ES-I3 (cell line): Measurements from ENCODE around the gene FNDC3A.

Source experiments
- H3K36me3 ChIP-seq: 2 replicates; pipeline ENCODE4 v1.6.1; 2013; ENCODE audit warnings: mild to moderate bottlenecking, low read length, control low read depth, moderate library complexity; ENCODE audit not compliant: insufficient read depth
- H3K4me1 ChIP-seq: 2 replicates; pipeline ENCODE4 v1.6.1; 2013; ENCODE audit warnings: mild to moderate bottlenecking, control low read depth, low read length; ENCODE audit not compliant: insufficient read depth
- H3K9ac ChIP-seq: 2 replicates; pipeline ENCODE4 v1.6.1; 2013; ENCODE audit warnings: low read depth, mild to moderate bottlenecking, low read length, moderate library complexity
- H3K9me3 ChIP-seq: 2 replicates; pipeline ENCODE4 v1.6.1; 2013; ENCODE audit warnings: mild to moderate bottlenecking, low read length, moderate library complexity; ENCODE audit not compliant: control insufficient read depth, insufficient read depth

The FNDC3A gene

GRCh38 chr13:48975856-48976575 lies at the start of gene FNDC3A:
Gene FNDC3A (plus strand): TSS chr13:48975912. CDS start chr13:49006191, 30,279 bp downstream.
- Histone ChIP-seq H3K9me3 (no peaks in the 10 kb centered on the region), H3K9ac (peak within 1 kb of the TSS; percentile 95), H3K4me1 (peaks cover 17% of the 10 kb centered on the region; the same call in 1 of the 2 replicates), H3K36me3 (no peaks in the 10 kb centered on the region)

DNA sequence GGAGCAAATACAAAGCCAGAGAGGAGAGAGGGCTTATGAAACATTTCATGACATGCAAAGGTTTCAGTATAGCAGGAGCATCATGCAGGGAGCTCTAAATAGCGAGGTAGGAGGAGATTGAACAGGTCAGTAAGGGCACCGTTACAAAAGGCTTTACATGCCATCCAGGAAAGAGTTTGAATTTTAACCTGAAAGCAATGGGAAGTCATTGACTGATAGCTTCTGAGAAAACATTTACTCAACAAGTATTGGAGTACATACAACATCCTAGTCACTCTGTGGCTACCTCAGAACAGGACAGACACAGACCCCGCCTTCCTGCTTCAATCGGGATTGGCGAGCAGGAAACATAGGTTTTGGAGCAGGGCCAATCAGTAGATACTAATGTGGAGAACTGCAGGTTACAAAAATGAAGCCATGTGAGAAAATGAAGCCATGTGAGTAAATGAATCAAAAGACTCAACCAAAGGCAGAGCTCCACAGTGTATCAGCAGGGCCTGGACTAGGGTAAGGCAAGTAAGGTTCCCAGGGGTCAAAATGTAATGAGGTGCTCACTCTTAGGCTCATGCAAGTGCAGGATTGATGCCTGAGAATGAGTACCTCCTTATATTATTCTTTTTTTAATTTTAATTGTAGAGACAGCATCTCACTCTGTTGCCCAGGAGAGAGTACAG lies 46.8 kb upstream of the FNDC3A start:
- no peaks in the 10 kb centered on the region for H3K9me3 ChIP-seq
- H3K4me1 ChIP-seq = no peaks in the 10 kb centered on the region
- H3K36me3 ChIP-seq = no peaks in the 10 kb centered on the region
- H3K9ac ChIP-seq = no peak overlapping the region

DNA sequence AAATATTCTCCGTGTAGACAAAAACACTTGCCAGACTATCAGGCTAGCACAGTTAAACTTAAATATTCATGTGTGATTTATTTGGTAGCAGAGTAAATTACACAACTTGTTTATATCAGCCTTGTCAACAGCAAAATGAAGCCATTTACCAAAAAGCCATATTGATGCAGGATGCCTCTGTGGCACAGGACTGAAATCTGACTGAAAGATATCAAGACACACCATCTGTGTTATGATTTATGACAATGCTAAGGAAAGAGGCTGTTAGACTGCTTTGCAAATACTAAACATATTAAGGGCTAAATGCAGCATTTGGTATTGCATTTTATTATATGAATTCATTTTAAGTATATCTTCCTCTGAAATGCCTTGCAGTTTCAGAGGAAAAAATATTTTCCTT lies 44.8 kb upstream of the FNDC3A start:
- no peaks in the 10 kb centered on the region for H3K36me3 ChIP-seq
- H3K4me1 ChIP-seq = no peaks in the 10 kb centered on the region
- no peaks in the 10 kb centered on the region for H3K9me3 ChIP-seq
- no peak overlapping the region for H3K9ac ChIP-seq

- Histone ChIP-seq H3K9ac (no peak overlapping the region), H3K4me1 (peaks cover 4% of the 10 kb centered on the region; the same call in 1 of the 2 replicates), H3K9me3 (no peaks in the 10 kb centered on the region), H3K36me3 (no peaks in the 10 kb centered on the region)
Measured at GRCh38 chr13:48938308-48938943, 37.3 kb upstream of the FNDC3A start.

DNA sequence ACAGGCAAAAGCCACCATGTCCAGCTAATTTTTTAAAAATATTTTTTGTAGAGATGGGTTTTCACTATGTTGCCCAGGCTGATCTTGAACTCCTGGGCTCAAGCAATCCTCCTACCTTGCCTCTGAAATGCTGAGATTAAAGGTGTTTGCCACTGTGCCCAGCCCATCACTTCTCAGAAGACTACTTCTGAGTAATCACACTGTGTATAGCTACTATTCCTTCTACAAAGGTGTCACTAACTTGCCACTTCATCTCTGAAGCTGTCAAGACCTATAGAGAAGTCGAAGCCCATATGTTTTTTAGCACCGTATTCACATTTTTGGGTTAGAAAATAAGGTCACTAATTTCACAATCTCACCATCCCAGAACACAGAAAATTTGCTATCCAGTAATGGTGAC lies 36.0 kb upstream of the FNDC3A start:
- Histone ChIP-seq H3K36me3 (no peaks in the 10 kb centered on the region), H3K9ac (no peak overlapping the region), H3K9me3 (no peaks in the 10 kb centered on the region), H3K4me1 (peaks cover 4% of the 10 kb centered on the region; the same call in 1 of the 2 replicates)

GRCh38 chr13:48942131-48942530 lies 33.6 kb upstream of the FNDC3A start:
- no peak overlapping the region for H3K9ac ChIP-seq
- H3K9me3 ChIP-seq = no peaks in the 10 kb centered on the region
- H3K4me1 ChIP-seq = peaks cover 4% of the 10 kb centered on the region; the same call in 1 of the 2 replicates
- no peaks in the 10 kb centered on the region for H3K36me3 ChIP-seq

GRCh38 chr13:48944221-48944620 lies 31.5 kb upstream of the FNDC3A start:
- Histone ChIP-seq H3K36me3 (no peaks in the 10 kb centered on the region), H3K9me3 (no peaks in the 10 kb centered on the region), H3K9ac (no peak overlapping the region), H3K4me1 (no peaks in the 10 kb centered on the region)

- Histone ChIP-seq H3K9ac (no peak overlapping the region), H3K4me1 (0 out of 2 replicates have a peak, but pooled peaks cover 2% of the 10 kb centered on the region), H3K36me3 (no peaks in the 10 kb centered on the region), H3K9me3 (no peaks in the 10 kb centered on the region)
Measured at GRCh38 chr13:48945626-48946025, 30.1 kb upstream of the FNDC3A start.

DNA sequence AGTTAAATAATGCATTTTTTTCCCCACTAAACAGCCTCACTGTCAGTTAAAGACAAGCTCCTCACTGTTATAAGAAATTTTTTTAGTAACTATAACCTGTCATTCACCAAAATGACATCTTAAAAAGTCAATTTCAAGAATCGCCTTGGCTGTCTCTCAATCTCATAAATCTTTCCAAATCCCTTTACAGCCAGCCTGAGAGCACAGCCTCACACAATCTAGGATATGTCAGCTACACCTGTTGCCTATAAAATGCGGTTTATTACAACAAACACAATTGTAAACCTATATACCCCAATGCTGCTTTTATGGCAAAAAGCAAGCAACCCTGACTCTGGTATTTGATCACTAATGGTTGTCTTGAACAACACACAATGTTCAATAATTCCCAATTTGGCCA lies 29.5 kb upstream of the FNDC3A start:
- Histone ChIP-seq H3K4me1 (0 out of 2 replicates have a peak, but pooled peaks cover 3% of the 10 kb centered on the region), H3K9me3 (no peaks in the 10 kb centered on the region), H3K36me3 (no peaks in the 10 kb centered on the region), H3K9ac (no peak overlapping the region)

DNA sequence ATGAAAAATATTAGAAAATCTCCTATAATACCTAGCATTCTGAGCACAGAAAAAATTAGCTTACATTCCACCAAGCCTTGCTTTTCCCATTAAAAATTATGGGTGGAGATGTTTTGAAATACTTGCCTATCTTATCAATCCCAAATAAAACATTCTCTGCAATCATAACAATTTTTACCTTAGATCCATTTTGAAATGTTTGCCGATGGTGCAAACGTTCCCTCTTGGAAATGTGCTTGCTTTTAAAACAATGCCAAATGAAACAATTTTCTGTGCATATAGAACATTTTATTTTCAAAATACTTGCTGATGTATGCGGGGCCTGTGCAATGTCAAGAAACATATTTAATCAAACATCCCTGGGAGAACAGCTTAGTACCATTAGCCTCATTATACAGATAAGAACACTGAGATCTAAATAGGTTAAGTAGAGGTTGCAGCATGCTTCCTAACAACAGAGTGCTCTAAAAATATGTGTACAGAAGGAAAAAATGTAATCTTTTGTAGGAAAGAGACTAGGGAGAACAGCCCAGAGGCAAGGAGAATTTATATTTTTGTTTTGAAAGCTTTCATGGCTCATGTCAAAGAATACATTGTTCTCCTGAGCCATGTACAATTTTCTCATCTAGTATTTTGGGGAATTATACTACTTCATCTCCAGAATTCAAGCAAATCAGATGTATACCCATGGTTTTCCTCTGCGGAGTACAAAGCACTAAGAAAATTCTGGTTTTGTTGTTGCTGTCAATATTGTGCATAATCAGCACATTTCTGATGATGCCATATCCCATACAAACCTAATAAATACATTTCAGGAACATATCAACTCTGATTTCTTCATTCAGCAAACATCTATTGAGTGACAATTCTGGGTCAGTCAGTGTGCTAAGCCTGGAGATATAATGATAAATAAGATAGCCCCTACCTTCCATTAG lies 25.9 kb upstream of the FNDC3A start:
- H3K9me3 ChIP-seq = no peaks in the 10 kb centered on the region
- no peaks in the 10 kb centered on the region for H3K36me3 ChIP-seq
- 0 out of 2 replicates have a peak, but pooled peaks cover 10% of the 10 kb centered on the region for H3K4me1 ChIP-seq
- H3K9ac ChIP-seq = no peak overlapping the region

- H3K36me3 ChIP-seq = no peaks in the 10 kb centered on the region
- H3K4me1 ChIP-seq = 0 out of 2 replicates have a peak, but pooled peaks cover 10% of the 10 kb centered on the region
- H3K9ac ChIP-seq = no peak overlapping the region
- no peaks in the 10 kb centered on the region for H3K9me3 ChIP-seq
Measured at GRCh38 chr13:48950501-48950875, 25.2 kb upstream of the FNDC3A start.

DNA sequence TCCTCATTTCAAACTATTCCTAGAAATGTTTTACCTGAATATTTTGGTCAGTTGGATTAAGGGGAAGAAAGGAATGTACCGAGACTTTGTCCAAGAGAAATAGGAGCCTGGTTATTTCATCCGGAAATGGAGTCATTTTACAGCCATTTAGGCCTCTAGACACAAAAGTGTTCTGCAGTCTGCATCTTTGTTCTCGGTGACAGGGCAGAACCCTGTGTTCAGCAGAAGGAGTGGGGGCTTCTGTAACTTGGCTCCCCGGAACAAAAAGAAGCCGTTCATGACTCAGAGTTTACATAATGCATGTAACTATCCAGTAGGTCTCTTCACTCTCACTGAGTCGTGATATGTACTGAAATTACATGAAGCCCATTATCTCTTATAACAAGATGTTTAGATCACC lies 21.6 kb upstream of the FNDC3A start:
- Histone ChIP-seq H3K4me1 (0 out of 2 replicates have a peak, but pooled peaks cover 10% of the 10 kb centered on the region), H3K36me3 (no peaks in the 10 kb centered on the region), H3K9ac (no peak overlapping the region), H3K9me3 (no peaks in the 10 kb centered on the region)

GRCh38 chr13:48955536-48955935 lies 20.2 kb upstream of the FNDC3A start:
- Histone ChIP-seq H3K9ac (no peak overlapping the region), H3K9me3 (no peaks in the 10 kb centered on the region), H3K36me3 (no peaks in the 10 kb centered on the region), H3K4me1 (0 out of 2 replicates have a peak, but pooled peaks cover 9% of the 10 kb centered on the region)

GRCh38 chr13:48961379-48961778 lies 14.3 kb upstream of the FNDC3A start:
- Histone ChIP-seq H3K9me3 (no peaks in the 10 kb centered on the region), H3K9ac (no peak overlapping the region), H3K4me1 (no peaks in the 10 kb centered on the region), H3K36me3 (no peaks in the 10 kb centered on the region)
